ENCODE results near the gene CFAP73.

GRCh38 chr12:113181975-113182374 lies 32.5 kb downstream of the CFAP73 start:
- TF ChIP-seq CTCF (IDR thresholded peaks at IDR 0.05), result no peak
- no peak for TF ChIP-seq POLR2A (IDR thresholded peaks at IDR 0.05)

All from sigmoid colon (tissue), 3 donors.